GM04504 (cell line): ENCODE data around the gene ANKRD40.

Experiments used
- DNase-seq: peaks from one replicate; pipeline ENCODE4 v3.0.0-alpha.2; 2012; ENCODE audit warnings: low read depth

Gene ANKRD40

DNA sequence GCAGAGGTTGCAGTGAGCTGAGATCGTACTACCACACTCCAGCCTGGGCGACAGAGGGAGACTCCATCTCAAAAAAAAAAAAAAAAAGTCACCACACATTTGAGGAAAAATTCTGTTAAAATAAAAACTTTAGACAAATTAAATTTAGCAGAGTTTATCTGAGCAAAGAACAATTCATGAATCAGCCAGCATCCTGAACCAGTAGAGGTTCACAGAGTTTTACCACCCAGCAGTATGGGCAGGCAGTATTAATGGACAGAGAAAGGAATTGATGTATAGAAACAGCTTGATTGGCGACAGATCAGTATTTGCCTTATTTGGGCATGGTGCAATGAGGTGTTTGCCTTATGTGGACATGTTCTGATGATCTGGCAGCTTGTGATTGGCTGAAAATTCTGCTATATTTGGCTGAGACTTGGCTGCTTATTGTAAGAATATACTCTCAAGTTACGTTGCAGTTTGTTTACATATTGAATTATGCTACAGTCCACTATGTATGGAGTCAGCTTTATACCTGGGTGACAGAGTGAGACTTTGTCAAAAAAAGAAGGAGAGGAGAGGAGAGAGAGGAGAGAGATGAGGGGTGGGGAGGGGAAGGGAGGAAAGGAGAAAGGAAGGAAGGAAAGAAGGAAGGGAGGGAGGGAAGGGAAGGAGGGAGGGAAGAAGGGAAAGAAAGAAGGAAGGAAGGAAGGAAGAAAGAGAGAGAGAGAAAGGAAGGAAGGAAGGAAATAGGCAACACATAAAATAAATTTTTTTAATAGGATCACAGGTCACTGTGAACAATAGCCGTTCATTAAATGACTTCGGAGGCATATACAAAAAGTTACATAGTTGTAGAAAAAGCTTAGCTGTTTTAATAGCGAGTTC lies 58.4 kb downstream of the ANKRD40 start:
- no peak for DNase-seq

DNA sequence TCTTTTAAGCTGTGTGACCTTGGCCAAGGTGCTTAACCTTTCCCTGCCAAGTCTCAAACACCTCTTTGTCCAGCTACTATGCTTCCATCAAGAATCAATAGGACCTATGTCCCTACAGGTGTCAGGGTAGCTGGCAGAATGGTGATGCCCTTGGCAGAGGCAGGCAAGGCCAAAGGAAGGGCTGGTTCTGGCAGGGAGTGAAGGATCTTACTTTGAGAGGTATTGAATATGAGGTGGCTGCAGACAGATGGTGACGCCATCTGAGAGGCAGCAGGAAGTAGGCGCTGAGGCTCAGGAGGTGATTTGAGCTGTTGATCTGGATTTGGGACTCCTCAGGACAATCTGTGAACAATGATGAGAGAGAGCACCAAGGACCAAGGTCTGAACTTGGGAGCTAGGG lies 60.5 kb downstream of the ANKRD40 start:
- no peak for DNase-seq

DNA sequence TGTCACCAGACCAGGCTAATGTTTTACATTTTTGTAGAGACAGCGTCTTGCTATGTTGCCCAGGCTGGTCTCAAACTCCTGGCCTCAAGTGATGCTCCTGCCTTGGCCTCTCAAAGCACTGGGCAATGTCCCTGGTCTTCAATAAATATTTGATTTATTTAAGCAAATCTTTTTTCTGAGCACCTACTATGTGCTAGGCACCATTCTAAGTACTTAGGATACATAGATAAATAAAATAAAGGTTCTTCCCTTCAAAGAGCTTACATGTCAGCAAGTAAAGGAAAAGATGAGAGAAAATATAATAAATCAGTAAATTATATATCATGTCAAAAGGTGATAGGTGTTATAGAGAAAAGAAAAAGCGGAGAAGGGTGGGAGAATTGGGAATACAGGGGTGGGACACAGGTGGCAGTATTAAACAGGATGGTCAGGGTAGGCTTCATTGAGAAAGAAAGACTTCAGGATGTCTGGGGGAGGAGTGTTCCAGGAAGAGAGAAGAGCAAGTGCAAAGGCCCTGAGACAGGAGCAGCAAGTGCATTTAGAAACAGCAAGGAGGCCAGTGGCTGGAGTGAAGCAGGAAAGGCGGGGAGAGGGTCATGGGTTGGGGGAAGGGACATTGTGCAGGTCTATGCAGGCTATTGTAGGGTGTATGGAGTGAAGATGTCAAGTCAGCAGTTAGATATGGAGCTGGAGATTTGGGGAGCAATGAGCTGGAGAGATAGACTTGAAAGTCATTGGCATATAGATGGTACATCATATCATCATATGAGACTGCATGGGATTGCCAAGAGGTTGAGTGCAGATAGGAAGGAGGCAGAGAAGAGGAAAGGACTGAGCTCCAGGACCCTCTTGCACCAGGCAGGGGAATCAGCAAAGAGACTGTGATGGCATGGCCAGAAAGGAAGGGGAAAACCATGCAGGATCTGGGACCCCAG lies 61.7 kb downstream of the ANKRD40 start:
- no peak for DNase-seq
